GM21529 (cell line): ENCODE measurements around the gene CABP4.
"Not testable (repeated sequence)": the region's sequence is repeated elsewhere in the genome, so short reads cannot be mapped to it uniquely, and the experiment has no call there.

Experiments used
- ATAC-seq: cut with Tn5 transposase; IDR thresholded peaks from one replicate; pipeline ENCODE4 v1.9.1; 2021; ENCODE audit not compliant: unreplicated experiment

The CABP4 gene

GRCh38 chr11:67418476-67419281 lies 36.5 kb upstream of the CABP4 start:
- no peak for ATAC-seq

- ATAC-seq: no peak
These were observed 35.7 kb upstream of the CABP4 start for GRCh38 chr11:67419325-67420049.

- ATAC-seq: no peak
These were observed 35.0 kb upstream of the CABP4 start for GRCh38 chr11:67420147-67420645.

- peak; percentile 90 for ATAC-seq
These were observed 34.3 kb upstream of the CABP4 start for GRCh38 chr11:67420646-67421429.

- ATAC-seq: no peak
These were observed 33.6 kb upstream of the CABP4 start for GRCh38 chr11:67421430-67422031.

- no peak for ATAC-seq
These were observed 32.3 kb upstream of the CABP4 start for GRCh38 chr11:67422891-67423290.

GRCh38 chr11:67423466-67423865 lies 31.7 kb upstream of the CABP4 start:
- ATAC-seq: no peak

- ATAC-seq: no peak
These were observed 31.1 kb upstream of the CABP4 start for GRCh38 chr11:67423891-67424613.

GRCh38 chr11:67427364-67427859 lies 27.7 kb upstream of the CABP4 start:
- not testable (repeated sequence) for ATAC-seq

GRCh38 chr11:67428052-67429001 lies 26.8 kb upstream of the CABP4 start, which contains the start of gene RPS6KB2:
TSS of gene RPS6KB2 (plus strand) at chr11:67428494. CDS start at chr11:67428546, 52 bp downstream.
- ATAC-seq: peak; percentile 79

- ATAC-seq: no peak
These were observed 26.0 kb upstream of the CABP4 start for GRCh38 chr11:67429038-67429668.

GRCh38 chr11:67429722-67430121 lies 25.4 kb upstream of the CABP4 start:
- no peak for ATAC-seq

GRCh38 chr11:67431346-67432249 lies 23.6 kb upstream of the CABP4 start:
- ATAC-seq: no peak

GRCh38 chr11:67432655-67433349 lies 22.4 kb upstream of the CABP4 start:
- ATAC-seq: no peak

- no peak for ATAC-seq
These were observed 21.4 kb upstream of the CABP4 start for GRCh38 chr11:67433536-67434394.

- no peak for ATAC-seq
These were observed 20.7 kb upstream of the CABP4 start for GRCh38 chr11:67434395-67434881.
